K562 (cell line): ENCODE results near the gene TSEN34. TPM values are rescaled to one million over a fixed set of nuclear protein-coding genes. Genes with fewer than 3 reads are reported as not detected.

Experiments used
- CHD2 ChIP-seq: IDR thresholded peaks from 2 replicates; pipeline ENCODE4 v1.6.1; 2011; ENCODE audit warnings: low read depth, low read length
- CTBP1 ChIP-seq: fragments of 450-650 bp; IDR thresholded peaks from 2 replicates; pipeline ENCODE4 v1.6.1; 2016; ENCODE audit warnings: borderline replicate concordance
- KHSRP ChIP-seq: fragments of 450-650 bp; IDR thresholded peaks from 2 replicates; pipeline ENCODE4 v1.6.1; 2017
- TCF7L2 ChIP-seq: fragments of 150-350 bp; IDR thresholded peaks from 2 replicates; pipeline ENCODE4 v1.6.1; 2016; ENCODE audit warnings: low read depth, mild to moderate bottlenecking, low read length, moderate library complexity
- ZFPM2 ChIP-seq: fragments of 250-450 bp; sonication (Bioruptor Pico); IDR thresholded peaks from 2 replicates; pipeline ENCODE4 v1.5.1; 2022; ENCODE audit warnings: mild to moderate bottlenecking
- ZNF280B ChIP-seq: fragments of 250-450 bp; sonication (Bioruptor Pico); IDR thresholded peaks from 2 replicates; pipeline ENCODE4 v1.5.1; 2021; ENCODE audit warnings: mild to moderate bottlenecking
- ZNF57 ChIP-seq: fragments of 450-650 bp; formaldehyde crosslinking; IDR thresholded peaks from 2 replicates; pipeline ENCODE4 v1.4.0; 2020; ENCODE audit warnings: mild to moderate bottlenecking, moderate library complexity
- polyA plus RNA-seq, 8 experiments: library from polyadenylated mRNA; depleted of rRNA in 4 of 8; stranded (reverse) in 5 of 8; unstranded in 3 of 8; fragments of >200 nt; fragmentation: Nextera tagmentation in 2 of 8; fragmentation: Illumina TruSeq in 1 of 8; extraction: Ambion mirVana in 2 of 8; extraction: Trizol in 1 of 8; gene quantifications; 2 replicates each; pipeline versions ENCODE4 v1.2.1 to v1.2.3, GENCODE V29; 2011 to 2014; ENCODE audit warnings: inconsistent platforms in 1 of 8, missing spikeins in 1 of 8
- total RNA-seq, 7 experiments: library from RNA; depleted of rRNA in 6 of 7; stranded (reverse); fragments of >200 nt in 6 of 7; fragmentation: Illumina TruSeq in 2 of 7; extraction: Trizol in 2 of 7; gene quantifications; 2 replicates each; pipeline versions ENCODE4 v1.2.1 to v1.2.3, GENCODE V29; 2011 to 2021; ENCODE audit warnings: low replicate concordance in 1 of 7
- TF ChIP-seq, protein P1 (sequence below): IDR thresholded peaks from 3 replicates; pipeline ENCODE4 v1.6.1; 2011; ENCODE audit warnings: borderline replicate concordance, mild to moderate bottlenecking; ENCODE audit not compliant: insufficient read length, insufficient read depth

TSEN34 gene
- total and polyA plus RNA-seq, 9 of the 15 experiments (the other 6 are each of a cell fraction or from before 2014, with no cell fraction given): 3.1 to 57.6 (median 29.5) TPM

DNA sequence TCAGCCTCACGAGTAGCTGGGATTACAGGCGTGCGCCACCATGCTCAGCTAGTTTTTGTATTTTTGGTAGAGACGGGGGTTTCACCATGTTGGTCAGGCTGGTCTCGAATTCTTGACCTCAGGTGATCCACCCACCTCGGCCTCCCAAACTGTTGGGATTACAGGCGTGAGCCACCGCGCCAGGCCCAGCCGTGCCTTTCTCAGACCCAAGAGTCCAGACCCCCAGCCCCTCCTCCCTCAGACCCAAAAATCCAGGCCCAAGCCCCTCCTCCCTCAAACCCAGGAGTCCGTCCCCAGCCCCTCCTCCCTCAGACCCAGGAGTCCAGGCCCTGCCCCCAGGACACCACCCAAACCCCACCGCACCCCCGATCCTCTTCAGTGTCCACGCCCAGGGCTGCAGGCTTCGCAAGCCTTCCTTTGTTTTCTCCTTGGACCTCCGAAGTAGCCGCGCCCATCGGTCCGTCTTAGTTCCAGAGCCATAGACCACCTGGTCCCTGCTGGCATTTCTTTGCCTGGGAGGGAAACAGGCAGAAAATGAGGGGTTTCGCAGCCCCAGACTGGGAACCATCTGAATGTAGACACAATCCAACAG is 21.9 kb upstream of the TSEN34 start (continued):
- TF ChIP-seq, protein P1, sequence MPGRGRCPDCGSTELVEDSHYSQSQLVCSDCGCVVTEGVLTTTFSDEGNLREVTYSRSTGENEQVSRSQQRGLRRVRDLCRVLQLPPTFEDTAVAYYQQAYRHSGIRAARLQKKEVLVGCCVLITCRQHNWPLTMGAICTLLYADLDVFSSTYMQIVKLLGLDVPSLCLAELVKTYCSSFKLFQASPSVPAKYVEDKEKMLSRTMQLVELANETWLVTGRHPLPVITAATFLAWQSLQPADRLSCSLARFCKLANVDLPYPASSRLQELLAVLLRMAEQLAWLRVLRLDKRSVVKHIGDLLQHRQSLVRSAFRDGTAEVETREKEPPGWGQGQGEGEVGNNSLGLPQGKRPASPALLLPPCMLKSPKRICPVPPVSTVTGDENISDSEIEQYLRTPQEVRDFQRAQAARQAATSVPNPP: no peak
- no peak for TF ChIP-seq CTBP1
- no peak for TF ChIP-seq ZNF57 (CRISPR knock-in tag)
- TF ChIP-seq TCF7L2: no peak
- no peak for TF ChIP-seq CHD2
- TF ChIP-seq KHSRP: no peak
- no peak for TF ChIP-seq ZNF280B (CRISPR knock-in tag)
- TF ChIP-seq ZFPM2 (CRISPR knock-in tag): no peak
